Natural killer cell treated with Interleukin-12 subunit alpha and Interleukin-12 subunit beta and Interleukin-15 and Interleukin-18, amount 100 ng/mL, for 72 hours (primary cell): ENCODE results near the gene PLEKHJ1. TPM values are rescaled to one million over a fixed set of nuclear protein-coding genes. Genes with fewer than 3 reads are reported as not detected.
"Not testable (repeated sequence)": the region's sequence is repeated elsewhere in the genome, so short reads cannot be mapped to it uniquely, and the experiment has no call there.

Source experiments
- ATAC-seq, 2 donors: fragments of 150-1000 bp; cut with Tn5 transposase in 1 of 2; sonication (Bioruptor Pico), chemical (Tn5 transposase) in 1 of 2; 2 replicates each; pipeline ENCODE4 v1.10.0; 2021
- DNase-seq: peaks from one replicate; pipeline ENCODE4 v3.0.0; 2022; ENCODE audit warnings: low spot score
- H3K27ac Mint-ChIP-seq, 2 donors: 1 replicate in 1 of 2; 2 replicates in 1 of 2; pipeline ENCODE4 v1.8.0; 2022; ENCODE audit warnings: mixed read lengths in 2 of 2, mild to moderate bottlenecking in 1 of 2, moderate library complexity in 1 of 2
- H3K27me3 Mint-ChIP-seq, 2 donors: 1 replicate in 1 of 2; 2 replicates in 1 of 2; pipeline ENCODE4 v1.8.0; 2022; ENCODE audit warnings: mixed read lengths in 2 of 2
- H3K36me3 Mint-ChIP-seq: one replicate; pipeline ENCODE4 v1.8.0; 2022; ENCODE audit warnings: mixed read lengths
- H3K4me1 Mint-ChIP-seq, 2 donors: 1 replicate in 1 of 2; 2 replicates in 1 of 2; pipeline ENCODE4 v1.8.0; 2022; ENCODE audit warnings: low read depth in 2 of 2, mixed read lengths in 2 of 2, mild to moderate bottlenecking in 1 of 2
- H3K4me3 Mint-ChIP-seq: one replicate; pipeline ENCODE4 v1.8.0; 2022; ENCODE audit warnings: mixed read lengths
- H3K9me3 Mint-ChIP-seq: 2 replicates; pipeline ENCODE4 v1.8.0; 2022; ENCODE audit warnings: mixed read lengths
- total RNA-seq, 2 donors: library from RNA; stranded (reverse); gene quantifications; one replicate each; pipeline ENCODE4 v1.2.3, GENCODE V29; 2022

PLEKHJ1 gene, protein sequence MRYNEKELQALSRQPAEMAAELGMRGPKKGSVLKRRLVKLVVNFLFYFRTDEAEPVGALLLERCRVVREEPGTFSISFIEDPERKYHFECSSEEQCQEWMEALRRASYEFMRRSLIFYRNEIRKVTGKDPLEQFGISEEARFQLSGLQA
- 10 to 100 TPM; 59.8 to 85.9 TPM for total RNA-seq

- peaks cover 14% of the 10 kb centered on the region for H3K36me3 Mint-ChIP-seq
- H3K27ac Mint-ChIP-seq = peak within 1 kb of the TSS; percentile 71 to 94
- peaks cover 64 to 67% of the 10 kb centered on the region in 2 donors for H3K4me1 Mint-ChIP-seq
- no peaks in the 10 kb centered on the region for H3K9me3 Mint-ChIP-seq
- ATAC-seq (peak; percentile 88 to 92), DNase-seq (peak; percentile 99)
- peak within 1 kb of the TSS; percentile 89 for H3K4me3 Mint-ChIP-seq
- H3K27me3 Mint-ChIP-seq = no peaks in the 10 kb centered on the region
Measured at GRCh38 chr19:2236314-2237050, at the start of gene PLEKHJ1, which contains the start of gene SF3A2. TSS of gene PLEKHJ1 (minus strand) at chr19:2236329. CDS start at chr19:2236248, 81 bp downstream. TSS of gene SF3A2 (plus strand) at chr19:2236824. CDS start at chr19:2243419, 6,595 bp downstream.

DNA sequence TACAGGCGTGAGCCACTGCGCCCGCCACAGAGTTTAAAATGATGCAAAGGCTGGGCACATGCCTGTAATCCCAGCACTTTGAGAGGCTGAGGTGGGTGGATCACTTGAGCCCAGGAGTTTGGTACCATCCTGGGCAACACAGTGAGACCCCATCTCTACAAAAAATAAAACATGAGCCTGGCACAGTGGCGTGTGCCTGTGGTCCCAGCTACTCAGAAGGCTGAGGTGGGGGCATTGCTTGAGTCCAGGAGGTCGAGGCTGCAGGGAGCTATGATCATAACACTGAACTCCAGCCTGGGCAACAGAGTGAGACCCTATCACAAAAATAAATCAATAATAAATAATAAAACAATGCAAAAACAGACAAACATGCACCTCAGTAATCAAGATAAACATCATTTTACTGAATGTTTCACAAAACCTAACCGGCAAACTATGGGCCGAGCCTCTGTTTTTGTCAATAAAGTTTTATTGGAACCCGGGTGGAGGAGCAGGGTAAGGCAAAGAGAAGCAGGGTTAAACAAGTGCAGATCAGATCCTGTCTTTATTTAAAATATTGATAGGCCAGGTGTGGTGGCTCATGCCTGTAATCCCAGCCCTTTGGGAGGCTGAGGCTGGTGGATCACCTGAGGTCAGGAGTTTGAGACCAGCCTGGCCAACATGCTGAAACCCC is 47.8 kb upstream of the PLEKHJ1 start:
- no peak overlapping the region for H3K4me3 Mint-ChIP-seq
- peaks cover 0 to 3% of the 10 kb centered on the region in 2 donors for H3K27me3 Mint-ChIP-seq
- H3K36me3 Mint-ChIP-seq = no peaks in the 10 kb centered on the region
- H3K4me1 Mint-ChIP-seq = peaks cover 23% of the 10 kb centered on the region in 2 donors
- DNase-seq = no peak
- no peak for ATAC-seq
- no peaks in the 10 kb centered on the region for H3K9me3 Mint-ChIP-seq
- no peak overlapping the region for H3K27ac Mint-ChIP-seq

- Mint-ChIP-seq H3K27ac (peak overlapping the region; percentile 66 to 92), H3K27me3 (no peaks in the 10 kb centered on the region), H3K36me3 (no peaks in the 10 kb centered on the region), H3K9me3 (no peaks in the 10 kb centered on the region), H3K4me3 (peak overlapping the region; percentile 76), H3K4me1 (peaks cover 12 to 16% of the 10 kb centered on the region in 2 donors)
- DNase-seq = no peak
- ATAC-seq = no peak
Measured at GRCh38 chr19:2282862-2283237, 46.7 kb upstream of the PLEKHJ1 start.

DNA sequence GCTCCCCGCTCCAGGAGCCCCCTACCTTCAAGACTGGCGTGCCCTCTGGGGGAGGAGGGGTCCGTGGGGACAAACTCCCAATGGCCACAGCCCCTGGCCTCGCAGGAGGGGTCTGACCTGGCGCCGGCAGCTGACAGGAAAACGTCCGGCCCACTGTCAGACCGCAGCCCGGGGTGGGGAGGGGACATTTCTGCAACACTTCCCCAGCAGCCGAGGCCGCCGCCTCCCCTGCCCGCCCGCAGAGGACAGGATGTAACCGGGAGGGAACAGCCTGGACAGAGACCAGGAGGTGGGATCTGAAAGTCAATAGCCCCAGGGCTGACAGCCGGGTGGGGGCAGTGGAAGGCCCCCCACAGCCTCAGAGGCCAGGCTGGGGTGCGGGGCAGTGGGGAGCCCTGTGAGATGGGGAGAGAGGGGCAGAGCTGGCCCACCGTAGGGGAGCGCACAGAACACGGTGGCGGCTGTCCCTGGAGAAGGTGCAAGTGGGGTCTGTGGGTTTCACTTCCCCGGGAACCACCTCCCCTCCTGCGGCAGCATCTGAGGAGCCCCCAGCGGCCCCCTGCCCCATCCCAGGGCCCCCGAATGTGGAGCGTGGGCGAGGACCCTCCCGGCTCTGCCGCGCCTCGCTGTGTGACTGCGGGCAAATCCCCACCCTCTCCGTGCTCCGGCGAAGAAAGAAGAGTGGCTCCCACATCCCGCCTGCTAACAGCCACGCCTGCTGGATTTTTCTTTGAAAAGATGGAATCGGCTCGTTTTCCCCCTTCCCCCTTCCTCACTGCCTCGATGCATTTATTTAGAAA is 46.1 kb upstream of the PLEKHJ1 start, which contains the start of gene PEAK3:
PEAK3 (minus strand) TSS at position 114 of the 800 bp plus-strand sequence. CDS start 1,244 bp downstream, outside the sequence.
- Mint-ChIP-seq H3K36me3 (no peaks in the 10 kb centered on the region), H3K4me3 (peak within 1 kb of the TSS; percentile 76), H3K4me1 (peaks cover 11 to 18% of the 10 kb centered on the region in 2 donors), H3K27ac (peak within 1 kb of the TSS; percentile 66 to 92), H3K9me3 (no peaks in the 10 kb centered on the region), H3K27me3 (no peaks in the 10 kb centered on the region)
- ATAC-seq = peak; percentile 86 to 87
- peak; percentile 91 for DNase-seq

- DNase-seq (peak; percentile 59), ATAC-seq (peak; percentile 44 to 60)
- H3K9me3 Mint-ChIP-seq, H3K36me3 Mint-ChIP-seq, H3K27me3 Mint-ChIP-seq: not testable (repeated sequence)
- H3K27ac Mint-ChIP-seq = peak overlapping the region; percentile 66 to 92
- H3K4me1 Mint-ChIP-seq = peaks cover 11 to 22% of the 10 kb centered on the region in 2 donors
- peak overlapping the region; percentile 76 for H3K4me3 Mint-ChIP-seq
Measured at GRCh38 chr19:2281265-2282061, 45.3 kb upstream of the PLEKHJ1 start.

- H3K27ac Mint-ChIP-seq = no peak overlapping the region
- no peaks in the 10 kb centered on the region for H3K36me3 Mint-ChIP-seq
- ATAC-seq = no peak
- no peak for DNase-seq
- peaks cover 11 to 22% of the 10 kb centered on the region in 2 donors for H3K4me1 Mint-ChIP-seq
- H3K27me3 Mint-ChIP-seq = no peaks in the 10 kb centered on the region
- H3K9me3 Mint-ChIP-seq = no peaks in the 10 kb centered on the region
- no peak overlapping the region for H3K4me3 Mint-ChIP-seq
Measured at GRCh38 chr19:2280633-2281264, 44.6 kb upstream of the PLEKHJ1 start.

- DNase-seq = peak; percentile 59
- ATAC-seq = no peak
- H3K27me3 Mint-ChIP-seq = no peaks in the 10 kb centered on the region
- peaks cover 22 to 33% of the 10 kb centered on the region in 2 donors for H3K4me1 Mint-ChIP-seq
- H3K9me3 Mint-ChIP-seq = no peaks in the 10 kb centered on the region
- peak overlapping the region in 1 of 2 donors; percentile 21 for H3K27ac Mint-ChIP-seq
- peaks cover 6% of the 10 kb centered on the region for H3K36me3 Mint-ChIP-seq
- no peak overlapping the region for H3K4me3 Mint-ChIP-seq
Measured at GRCh38 chr19:2278459-2279158, 42.5 kb upstream of the PLEKHJ1 start.

DNA sequence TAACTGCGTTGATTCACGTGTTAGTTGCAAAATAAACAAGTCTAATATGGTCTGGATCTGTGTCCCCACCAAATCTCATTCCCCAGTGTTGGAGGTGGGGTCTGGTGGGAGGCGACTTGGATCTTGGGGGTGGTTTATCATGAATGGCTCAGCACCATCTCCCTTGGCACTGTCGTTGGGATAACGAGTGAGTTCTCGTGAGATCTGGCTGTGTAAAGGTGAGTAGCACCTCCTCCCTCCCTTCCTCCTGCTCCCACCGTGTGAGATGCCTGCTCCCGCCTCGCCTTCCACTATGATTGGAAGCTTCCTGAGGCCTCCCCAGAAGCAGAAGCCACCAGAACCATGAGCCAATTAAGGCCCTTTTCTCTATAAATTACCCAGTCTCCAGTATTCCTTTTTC is 41.0 kb upstream of the PLEKHJ1 start:
- ATAC-seq = no peak
- Mint-ChIP-seq H3K4me1 (peaks cover 19 to 32% of the 10 kb centered on the region in 2 donors), H3K36me3 (peaks cover 6% of the 10 kb centered on the region), H3K27ac (peak overlapping the region in 1 of 2 donors; percentile 64), H3K9me3 (no peaks in the 10 kb centered on the region), H3K4me3 (no peak overlapping the region), H3K27me3 (no peaks in the 10 kb centered on the region)
- DNase-seq = no peak

DNA sequence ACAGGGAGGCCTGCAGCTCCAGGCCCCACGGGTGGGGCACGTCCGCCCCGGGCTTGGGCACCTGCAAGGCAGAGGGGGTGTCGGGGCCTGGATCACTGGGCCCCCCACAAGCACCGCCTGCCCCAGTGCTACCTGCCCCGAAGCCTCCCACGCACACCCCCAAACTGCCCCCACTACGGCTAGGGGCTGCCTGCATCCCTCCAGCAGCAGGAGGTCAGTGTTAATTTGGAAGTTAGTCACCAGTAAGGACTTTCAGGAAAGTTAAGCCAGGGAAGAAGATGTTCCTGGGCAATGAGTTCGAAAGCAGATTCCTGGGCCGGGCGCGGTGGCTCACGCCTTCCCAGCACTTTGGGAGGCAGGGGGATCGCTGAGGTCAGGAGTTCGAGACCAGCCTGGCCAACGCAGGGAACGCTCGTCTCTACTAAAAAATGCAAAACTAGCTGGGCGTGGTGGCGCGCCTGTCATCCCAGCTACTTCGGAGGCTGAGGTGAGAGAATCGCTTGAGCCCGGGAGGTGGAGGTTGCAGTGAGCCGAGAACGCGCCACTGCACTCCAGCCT is 40.4 kb upstream of the PLEKHJ1 start:
- DNase-seq (peak; percentile 59), ATAC-seq (no peak)
- Mint-ChIP-seq H3K4me3 (no peak overlapping the region), H3K36me3 (peaks cover 11% of the 10 kb centered on the region), H3K9me3 (no peaks in the 10 kb centered on the region), H3K4me1 (peaks cover 20 to 33% of the 10 kb centered on the region in 2 donors), H3K27me3 (no peaks in the 10 kb centered on the region), H3K27ac (peak overlapping the region in 1 of 2 donors; percentile 64)

DNA sequence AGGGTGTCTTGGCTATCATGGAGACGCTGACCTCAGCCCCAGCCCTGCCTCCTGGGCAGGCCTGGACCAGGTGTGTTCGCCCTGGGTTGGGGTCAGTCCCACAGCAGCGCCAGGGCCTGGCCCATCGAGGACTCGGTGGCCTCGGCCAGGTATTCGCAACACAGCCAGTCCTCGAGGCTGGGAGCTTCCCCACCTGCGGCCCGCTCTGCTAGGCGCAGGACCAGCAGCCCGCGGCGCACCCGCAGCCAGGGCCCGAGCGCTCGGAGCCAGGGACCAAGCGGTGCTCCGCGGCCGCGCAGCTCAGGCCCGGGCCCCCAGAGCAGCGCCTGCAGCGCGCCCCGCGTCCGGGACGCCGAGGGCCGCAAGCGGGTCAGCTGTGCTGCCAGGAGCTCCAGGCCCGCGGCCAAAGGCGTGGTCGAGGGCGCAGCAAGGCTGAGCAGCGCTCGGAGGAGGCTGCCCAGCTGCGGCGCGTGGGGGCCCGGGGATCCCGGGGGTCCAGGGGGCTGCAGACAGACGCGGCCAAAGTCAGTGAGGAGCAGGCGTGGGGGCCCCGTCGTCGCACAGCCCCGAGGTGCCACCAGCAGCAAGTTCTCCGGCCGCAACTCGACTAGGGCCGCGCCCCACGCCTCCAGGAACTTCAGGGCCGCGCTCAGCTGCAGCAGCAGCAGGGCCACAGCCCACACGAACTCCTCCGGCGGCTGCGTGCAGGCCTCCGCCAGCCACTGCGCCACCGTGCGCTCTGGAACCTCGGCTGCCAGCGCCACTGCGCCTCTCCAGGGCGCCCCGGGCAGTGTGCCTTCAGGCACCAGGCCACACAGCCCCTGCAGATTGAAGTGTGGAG is 39.7 kb upstream of the PLEKHJ1 start:
- Mint-ChIP-seq H3K27me3 (no peaks in the 10 kb centered on the region), H3K4me1 (peaks cover 21 to 35% of the 10 kb centered on the region in 2 donors), H3K9me3 (no peaks in the 10 kb centered on the region), H3K27ac (no peak overlapping the region), H3K36me3 (peaks cover 12% of the 10 kb centered on the region), H3K4me3 (no peak overlapping the region)
- DNase-seq = no peak
- no peak for ATAC-seq

GRCh38 chr19:2274931-2275535 is 38.9 kb upstream of the PLEKHJ1 start:
- Mint-ChIP-seq H3K4me1 (peaks cover 21 to 35% of the 10 kb centered on the region in 2 donors), H3K27ac (peak overlapping the region in 1 of 2 donors; percentile 90), H3K4me3 (no peak overlapping the region), H3K36me3 (peaks cover 12% of the 10 kb centered on the region), H3K9me3 (no peaks in the 10 kb centered on the region), H3K27me3 (no peaks in the 10 kb centered on the region)
- DNase-seq = no peak
- ATAC-seq = no peak
